AG08395 (cell line): ENCODE data around the gene RASSF8.
A peak's percentile ranks its signal among the peaks of the same experiment; 100 is the strongest.

Source experiments
- DNase-seq: peaks from one replicate; pipeline ENCODE4 v3.0.0; 2012; ENCODE audit warnings: mixed read lengths, low spot score

The RASSF8 gene

DNA sequence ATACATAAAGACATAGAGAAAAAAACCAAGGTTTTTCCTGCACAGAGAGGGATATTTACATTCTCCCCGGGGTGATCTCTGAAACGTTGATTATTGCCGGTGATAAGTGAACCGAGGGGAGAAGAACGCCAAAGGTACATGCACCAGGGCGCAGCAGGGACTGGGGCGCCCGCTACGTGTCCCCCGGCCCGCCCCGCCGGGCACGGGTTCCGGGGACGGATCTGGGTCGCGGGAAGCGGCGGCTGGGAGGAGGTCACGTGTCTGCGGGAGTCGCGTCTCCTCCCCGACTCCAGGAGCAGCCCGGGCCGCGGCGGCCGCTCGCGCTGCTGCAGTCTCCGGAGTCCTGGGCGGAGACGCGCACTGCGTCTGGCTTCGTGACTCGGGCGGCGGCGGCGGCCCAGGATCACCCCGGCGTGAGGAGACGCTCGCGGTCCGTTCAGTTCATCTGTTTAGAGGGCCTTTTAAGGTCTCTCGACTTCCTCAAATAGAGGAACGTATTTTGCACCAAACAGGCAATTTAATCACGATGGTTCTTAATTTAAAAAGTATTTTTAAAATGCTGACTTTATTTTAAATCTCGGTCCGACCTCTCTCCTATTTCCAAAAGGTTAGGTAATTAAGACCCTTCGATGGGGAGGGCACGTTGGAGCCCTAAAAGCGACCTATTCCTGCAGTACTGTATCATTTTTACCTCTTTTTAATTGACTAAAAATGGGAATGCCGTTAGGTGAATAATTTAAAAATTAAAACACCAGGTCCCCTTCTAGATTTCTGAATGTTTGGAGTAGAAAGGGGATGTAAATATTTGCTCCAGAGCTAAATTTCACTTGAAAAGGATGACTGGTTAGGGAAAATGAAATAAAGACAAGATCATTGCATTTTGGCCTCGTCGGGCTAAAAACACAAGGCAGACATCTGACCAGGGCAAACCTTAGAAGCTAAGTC is 168.1 kb downstream of the RASSF8 start:
- peak; percentile 90 for DNase-seq

DNA sequence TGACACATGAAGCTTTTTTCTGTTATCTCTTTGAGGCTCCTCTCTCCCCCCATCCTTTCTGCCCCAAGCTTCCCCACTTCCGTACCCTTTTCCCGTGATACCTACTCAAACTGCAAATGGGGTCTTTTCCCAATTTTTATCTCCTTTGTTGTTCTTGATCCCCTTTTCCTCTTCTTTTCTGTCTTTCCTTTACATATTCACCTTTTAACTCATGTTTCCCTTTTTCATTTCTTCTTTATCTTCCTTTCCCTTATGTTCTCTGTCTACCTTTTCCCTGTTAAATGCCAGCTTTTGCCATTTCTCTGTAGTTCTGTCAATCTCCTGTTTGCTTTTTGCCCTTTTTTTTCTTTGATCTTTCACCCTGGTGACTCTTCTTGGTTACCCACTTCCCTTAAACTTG is 168.9 kb downstream of the RASSF8 start:
- DNase-seq, result no peak

DNA sequence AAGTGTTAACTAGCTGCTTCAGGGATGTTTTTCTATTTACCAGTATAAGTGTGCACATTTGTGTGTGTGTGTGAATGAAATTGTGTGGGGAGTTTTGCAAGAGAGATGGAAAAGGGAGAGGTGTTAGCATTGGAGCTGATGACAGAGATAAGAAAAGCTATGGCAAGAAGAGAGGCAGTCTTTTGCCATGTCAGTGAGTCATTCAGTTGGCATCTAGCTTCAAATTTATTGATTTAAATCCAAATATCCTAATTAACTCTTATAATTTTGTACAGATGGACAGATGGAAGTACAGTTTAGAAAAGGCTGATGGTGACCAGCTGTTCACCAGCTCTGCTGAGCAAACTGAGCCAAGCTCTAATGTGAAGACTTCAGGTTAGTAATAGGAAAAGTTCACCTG is 169.7 kb downstream of the RASSF8 start:
- DNase-seq, result peak; percentile 13
